Aorta (tissue), 5 donors: ENCODE data around the gene ZNF155. TPM values are rescaled to one million over a fixed set of nuclear protein-coding genes. Genes with fewer than 3 reads are reported as not detected.

Experiments
- ATAC-seq: fragments of 200-7000 bp; cut with Tn5 transposase; one replicate; pipeline ENCODE4 v1.9.1; 2022; ENCODE audit warnings: moderate library complexity; ENCODE audit not compliant: low FRiP score
- DNase-seq, 2 donors: peaks; one replicate each; pipeline ENCODE4 v3.0.0-alpha.2; 2020
- H3K27ac ChIP-seq, 2 donors: one replicate each; pipeline ENCODE4 v1.5.1; 2013; ENCODE audit warnings: low read length in 2 of 2, mild to moderate bottlenecking in 2 of 2, moderate library complexity in 2 of 2, control low read depth in 1 of 2, inconsistent platforms in 1 of 2, low read depth in 1 of 2
- H3K27me3 ChIP-seq, 2 donors: one replicate each; pipeline ENCODE4 v1.6.1; 2013; ENCODE audit warnings: control low read depth in 1 of 2, low read length in 1 of 2, mild to moderate bottlenecking in 1 of 2, moderate library complexity in 1 of 2; ENCODE audit not compliant: insufficient read depth in 2 of 2, control insufficient read depth in 1 of 2
- H3K36me3 ChIP-seq, 2 donors: one replicate each; pipeline ENCODE4 v1.6.1; 2013; ENCODE audit warnings: control low read depth in 1 of 2, low read length in 1 of 2, mild to moderate bottlenecking in 1 of 2; ENCODE audit not compliant: insufficient read depth in 2 of 2, control insufficient read depth in 1 of 2
- H3K4me1 ChIP-seq, 2 donors: one replicate each; pipeline ENCODE4 v1.6.1; 2013; ENCODE audit warnings: low read length in 2 of 2, control low read depth in 1 of 2, mild to moderate bottlenecking in 1 of 2, moderate library complexity in 1 of 2; ENCODE audit not compliant: insufficient read depth in 2 of 2, control insufficient read depth in 1 of 2
- H3K4me3 ChIP-seq, 2 donors: one replicate each; pipeline ENCODE4 v1.5.1; 2013; ENCODE audit warnings: low read length in 2 of 2, control low read depth in 1 of 2, mild to moderate bottlenecking in 1 of 2
- H3K9me3 ChIP-seq: one replicate; pipeline ENCODE4 v1.6.1; 2013; ENCODE audit warnings: mild to moderate bottlenecking, low read length; ENCODE audit not compliant: control insufficient read depth
- WGBS, 2 donors: extraction: QIAGEN DNeasy Blood & Tissue Kit; methylation state at CpG; one replicate each; pipeline ENCODE4 v1.1.7; 2013; 5-methylcytosine and 5-hydroxymethylcytosine counted together
- intact Hi-C, 2 donors: fragments of 100-400 bp; cut with DNase I; formaldehyde crosslinking; loops; one replicate each; pipeline versions ENCODE4 v1.14.2 to v1.15.0; 2022
- polyA plus RNA-seq, 2 donors: library from polyadenylated mRNA; stranded (reverse); fragments of 200-250 nt; gene quantifications; one replicate each; pipeline ENCODE4 v1.2.3, GENCODE V29; 2013
- total RNA-seq, 2 donors: library from RNA; stranded (reverse); fragmentation: NEBNext Ultra II Directional; extraction: Animal tissue kit (Norgen Biotek cat#: 25700); gene quantifications; one replicate each; pipeline ENCODE4 v1.2.1, GENCODE V29; 2021
- donor health status: healthy with polysubstance abuse.
- donor health status: Bipolar disorder and iron deficiency.
- donor health status: DM: no; HTN: no; CAD: no.
- donor health status: DM: no; HTN: no; CAD: no.
- donor health status: DM: yes; HTN: yes; CAD: no.

The ZNF155 gene
- total and polyA plus RNA-seq, 4 donors = 6.0 to 10.8 (median 8.0) TPM

DNA sequence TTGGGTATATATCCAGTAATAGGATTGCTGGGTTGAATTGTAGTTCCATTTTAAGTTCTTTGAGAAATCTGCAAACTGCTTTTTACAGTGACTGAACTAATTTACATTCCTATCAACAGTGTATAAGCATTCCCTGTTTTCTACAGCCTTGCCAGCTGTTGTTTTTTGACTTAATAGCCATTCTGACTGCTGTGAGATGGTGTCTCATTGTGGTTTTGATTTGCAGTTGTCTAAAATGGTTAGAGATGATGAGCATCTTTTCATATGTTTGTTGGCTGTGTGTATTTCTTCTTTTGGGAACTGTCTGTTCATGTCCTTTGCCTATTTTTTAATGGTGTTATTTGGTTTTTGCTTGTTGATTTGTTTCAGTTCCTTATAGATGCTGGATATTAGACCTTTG lies 37.2 kb downstream of the ZNF155 start:
- Histone ChIP-seq H3K27me3 (no peaks in the 10 kb centered on the region), H3K27ac (no peak overlapping the region), H3K9me3 (no peaks in the 10 kb centered on the region), H3K36me3 (no peaks in the 10 kb centered on the region), H3K4me3 (no peak overlapping the region), H3K4me1 (no peaks in the 10 kb centered on the region)
- ATAC-seq (no peak), DNase-seq (no peak)
- intact Hi-C loops = no loop called here

- H3K9me3 ChIP-seq = peaks cover 10% of the 10 kb centered on the region
- H3K36me3 ChIP-seq = peaks cover 14 to 20% of the 10 kb centered on the region in 2 donors
- no peak for DNase-seq
- ATAC-seq = no peak
- 34 to 36% methylated on average over 4 of the region's 4 CpGs for WGBS, 2 donors
- peak overlapping the region; percentile 92 for H3K4me3 ChIP-seq
- no peaks in the 10 kb centered on the region for H3K4me1 ChIP-seq
- intact Hi-C loops = loop anchor here in 1 of 2 donors (2.0 kb wide), 1 partner anchor 26 kb away; no protein-coding TSS in a partner anchor
- H3K27me3 ChIP-seq = no peaks in the 10 kb centered on the region
- no peak overlapping the region for H3K27ac ChIP-seq
Measured at GRCh38 chr19:44024900-44025216, 40.9 kb downstream of the ZNF155 start.

DNA sequence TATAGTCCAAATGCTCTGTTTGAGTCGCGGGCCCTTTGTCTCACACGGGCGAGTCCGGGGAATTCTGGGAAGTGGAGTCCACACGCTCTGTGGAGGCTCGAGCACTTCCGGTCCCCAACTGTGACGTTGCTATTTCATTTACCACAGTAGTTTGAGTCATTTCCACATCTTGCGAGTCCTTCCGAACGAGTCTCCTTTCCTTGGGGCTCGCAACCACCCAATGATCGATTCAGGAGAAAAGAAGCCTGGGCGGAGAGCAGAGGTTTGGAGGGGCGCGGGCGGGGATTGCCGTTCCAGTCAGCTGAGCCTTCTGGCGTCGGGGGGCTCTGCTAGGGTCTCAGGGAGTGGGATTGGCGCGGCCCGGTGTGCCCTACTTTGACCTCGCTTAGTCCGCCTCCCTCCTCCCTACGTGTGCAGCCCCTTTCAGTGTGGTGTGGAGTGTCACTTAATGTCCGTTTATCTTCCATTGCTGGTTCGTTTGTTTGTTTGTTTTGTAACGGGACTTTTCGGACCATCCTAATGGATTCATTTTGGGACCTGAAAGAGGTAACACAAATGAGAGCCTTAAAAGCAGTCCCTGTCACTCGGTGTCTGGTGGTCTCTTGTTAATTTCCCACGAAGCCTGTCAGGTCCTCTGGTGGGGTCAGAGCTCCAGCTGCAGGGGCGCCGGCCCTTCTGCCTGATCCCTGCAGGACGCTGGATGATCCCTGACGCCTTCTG lies 41.4 kb downstream of the ZNF155 start, which contains the start of gene ZNF222:
Gene ZNF222, plus strand, starts transcription at position 163 of the 720 bp plus-strand sequence. Its CDS starts 58 bp downstream, at position 221.
- H3K9me3 ChIP-seq = peaks cover 11% of the 10 kb centered on the region
- peak; percentile 92 for ATAC-seq
- 1% methylated on average over 36 to 37 of the region's 37 CpGs for WGBS, 2 donors
- peak; percentile 92 to 93 for DNase-seq
- peaks cover 14 to 20% of the 10 kb centered on the region in 2 donors for H3K36me3 ChIP-seq
- no peaks in the 10 kb centered on the region for H3K27me3 ChIP-seq
- peak within 1 kb of the TSS; percentile 92 for H3K4me3 ChIP-seq
- H3K4me1 ChIP-seq = no peaks in the 10 kb centered on the region
- peak within 1 kb of the TSS in 1 of 2 donors; percentile 26 for H3K27ac ChIP-seq
- intact Hi-C loops = loop anchor here in 1 of 2 donors (2.0 kb wide), 1 partner anchor 25 kb away; no protein-coding TSS in a partner anchor

DNA sequence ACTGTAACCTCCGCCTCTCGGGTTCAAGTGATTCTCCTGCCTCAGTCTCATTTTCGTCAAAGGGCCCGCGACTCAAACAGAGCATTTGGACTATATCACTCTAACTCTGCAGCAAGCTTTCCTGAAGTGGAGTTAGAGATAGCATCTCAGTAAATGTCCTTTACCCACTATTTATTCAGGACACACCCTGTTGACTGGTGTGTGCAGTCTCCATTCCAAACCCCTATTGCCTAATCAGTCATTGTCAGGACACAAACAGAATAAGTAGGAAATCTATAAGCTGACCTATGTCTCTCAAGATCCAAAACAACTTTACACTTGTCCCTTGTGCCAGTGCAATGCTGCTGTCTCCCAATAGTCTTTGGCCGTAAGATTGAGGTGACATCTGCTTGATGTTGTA lies 42.6 kb downstream of the ZNF155 start:
- intact Hi-C loops = no loop called here
- DNase-seq = no peak
- 96 to 97% methylated on average over 6 of the region's 6 CpGs for WGBS, 2 donors
- Histone ChIP-seq H3K9me3 (peaks cover 19% of the 10 kb centered on the region), H3K36me3 (peaks cover 18 to 26% of the 10 kb centered on the region in 2 donors), H3K27ac (no peak overlapping the region), H3K27me3 (no peaks in the 10 kb centered on the region), H3K4me1 (no peaks in the 10 kb centered on the region), H3K4me3 (no peak overlapping the region)
- ATAC-seq = no peak

DNA sequence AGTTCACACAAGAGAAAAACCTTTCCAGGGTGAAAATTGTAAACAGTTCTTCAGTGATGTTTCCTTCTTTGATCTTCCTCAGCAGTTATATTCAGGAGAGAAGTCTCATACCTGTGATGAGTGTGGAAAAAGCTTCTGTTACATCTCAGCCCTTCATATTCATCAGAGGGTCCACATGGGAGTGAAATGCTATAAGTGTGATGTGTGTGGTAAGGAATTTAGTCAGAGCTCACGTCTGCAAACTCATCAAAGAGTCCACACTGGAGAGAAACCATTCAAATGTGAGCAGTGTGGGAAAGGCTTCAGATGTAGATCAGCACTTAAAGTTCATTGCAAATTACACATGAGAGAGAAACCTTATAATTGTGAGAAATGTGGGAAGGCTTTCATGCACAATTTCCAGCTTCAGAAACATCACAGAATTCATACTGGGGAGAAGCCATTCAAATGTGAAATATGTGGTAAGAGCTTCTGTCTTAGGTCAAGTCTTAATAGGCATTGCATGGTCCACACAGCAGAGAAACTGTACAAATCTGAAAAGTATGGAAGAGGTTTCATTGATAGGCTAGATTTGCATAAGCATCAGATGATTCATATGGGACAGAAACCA lies 48.1 kb downstream of the ZNF155 start:
- peaks cover 21 to 30% of the 10 kb centered on the region in 2 donors for H3K36me3 ChIP-seq
- H3K27ac ChIP-seq = no peak overlapping the region
- H3K4me1 ChIP-seq = no peaks in the 10 kb centered on the region
- ATAC-seq (no peak), DNase-seq (no peak)
- intact Hi-C loops = no loop called here
- H3K4me3 ChIP-seq = no peak overlapping the region
- H3K27me3 ChIP-seq = no peaks in the 10 kb centered on the region
- WGBS, 2 donors = 94 to 96% methylated on average over 1 of the region's 1 CpG
- H3K9me3 ChIP-seq = peaks cover 35% of the 10 kb centered on the region

DNA sequence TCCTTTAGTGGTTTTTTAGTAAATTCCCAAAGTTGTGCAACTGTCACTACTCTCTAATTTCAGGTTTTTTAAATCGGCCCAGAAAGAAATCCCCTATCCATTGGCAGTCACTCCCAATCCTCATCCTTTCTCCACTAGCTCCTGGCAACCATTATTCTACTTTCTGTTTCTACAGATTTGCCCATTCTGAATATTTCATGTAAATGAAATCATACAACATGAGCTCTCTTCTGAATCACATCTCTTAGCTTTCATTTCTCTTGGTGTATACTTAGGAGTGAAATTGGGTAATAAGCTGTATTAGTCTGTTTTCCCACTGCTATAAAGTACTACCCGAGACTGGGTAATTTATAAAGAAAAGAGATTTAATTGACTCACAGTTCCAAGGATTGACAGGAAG lies 58.2 kb downstream of the ZNF155 start:
- H3K4me3 ChIP-seq = no peak overlapping the region
- peaks cover 2% of the 10 kb centered on the region for H3K9me3 ChIP-seq
- no peaks in the 10 kb centered on the region for H3K4me1 ChIP-seq
- no peak for ATAC-seq
- no peak for DNase-seq
- H3K36me3 ChIP-seq = no peaks in the 10 kb centered on the region
- intact Hi-C loops = no loop called here
- 74 to 76% methylated on average over 2 of the region's 2 CpGs for WGBS, 2 donors
- H3K27ac ChIP-seq = no peak overlapping the region
- H3K27me3 ChIP-seq = no peaks in the 10 kb centered on the region

Other genes starting within 250 kb of the ZNF155 start
- 10 to 100 TPM; 29.2 to 50.6 TPM for gene SMG9, start 229.2 kb upstream of the ZNF155 start, total RNA-seq
- gene SMG9, start 229.2 kb upstream of the ZNF155 start, polyA plus RNA-seq = 10 to 100 TPM; 14.9 to 31.1 TPM
- gene KCNN4, start 203.2 kb upstream of the ZNF155 start, total RNA-seq = 1 to 10 TPM; 4.1 to 4.3 TPM
- 1 to 10 TPM; 1.5 to 8.6 TPM for gene KCNN4, start 203.2 kb upstream of the ZNF155 start, polyA plus RNA-seq
- 1 to 10 TPM; 1.6 to 1.9 TPM for gene LYPD5, start 181.7 kb upstream of the ZNF155 start, total RNA-seq
- under 1 TPM; 0.08 to 0.63 TPM for gene LYPD5, start 181.7 kb upstream of the ZNF155 start, polyA plus RNA-seq
- gene ZNF283, start 156.9 kb upstream of the ZNF155 start, total RNA-seq = 10 to 100 TPM; 12.0 to 15.2 TPM
- gene ZNF283, start 156.9 kb upstream of the ZNF155 start, polyA plus RNA-seq = 1 to 10 TPM; 3.9 to 4.5 TPM
- gene ZNF404, start 100.2 kb upstream of the ZNF155 start, total RNA-seq = 1 to 10 TPM; 1.6 to 4.2 TPM
- 1 to 10 TPM in 1 of 2 donors, under 1 TPM in 1; 0.90 to 1.6 TPM for gene ZNF404, start 100.2 kb upstream of the ZNF155 start, polyA plus RNA-seq
- 10 to 100 TPM; 14.3 to 18.5 TPM for gene ZNF45, start 48.9 kb upstream of the ZNF155 start, total RNA-seq
- 1 to 10 TPM; 3.4 to 9.0 TPM for gene ZNF45, start 48.9 kb upstream of the ZNF155 start, polyA plus RNA-seq
- gene ZNF221, start 33.0 kb upstream of the ZNF155 start, total RNA-seq = 1 to 10 TPM; 5.9 to 8.8 TPM
- gene ZNF221, start 33.0 kb upstream of the ZNF155 start, polyA plus RNA-seq = 1 to 10 TPM; 1.2 to 3.8 TPM
- 1 to 10 TPM; 4.2 to 6.0 TPM for gene ZNF230, start 18.8 kb downstream of the ZNF155 start, total RNA-seq
- 1 to 10 TPM in 1 of 2 donors, under 1 TPM in 1; 0.75 to 2.6 TPM for gene ZNF230, start 18.8 kb downstream of the ZNF155 start, polyA plus RNA-seq
- gene ZNF222, start 41.2 kb downstream of the ZNF155 start, total RNA-seq = 1 to 10 TPM; 4.1 to 4.4 TPM
- gene ZNF222, start 41.2 kb downstream of the ZNF155 start, polyA plus RNA-seq = 1 to 10 TPM; 3.9 to 5.4 TPM
- gene ZNF223, start 67.8 kb downstream of the ZNF155 start, total RNA-seq = 1 to 10 TPM; 3.8 to 6.3 TPM
- gene ZNF223, start 67.8 kb downstream of the ZNF155 start, polyA plus RNA-seq = 1 to 10 TPM; 3.5 to 4.6 TPM
- 1 to 10 TPM; 2.7 to 3.7 TPM for gene ZNF284, start 88.0 kb downstream of the ZNF155 start, total RNA-seq
- gene ZNF284, start 88.0 kb downstream of the ZNF155 start, polyA plus RNA-seq = 1 to 10 TPM; 1.0 to 2.0 TPM
- 10 to 100 TPM; 27.3 to 42.2 TPM for gene ZNF224, start 110.2 kb downstream of the ZNF155 start, total RNA-seq
- gene ZNF224, start 110.2 kb downstream of the ZNF155 start, polyA plus RNA-seq = 10 to 100 TPM in 1 of 2 donors, 1 to 10 TPM in 1; 4.8 to 40.3 TPM
- gene ZNF225, start 129.2 kb downstream of the ZNF155 start, total RNA-seq = 1 to 10 TPM; 4.5 to 8.8 TPM
- 1 to 10 TPM in 1 of 2 donors, under 1 TPM in 1; 0.50 to 2.6 TPM for gene ZNF225, start 129.2 kb downstream of the ZNF155 start, polyA plus RNA-seq
- gene ZNF234, start 157.4 kb downstream of the ZNF155 start, total RNA-seq = 10 to 100 TPM in 1 of 2 donors, 1 to 10 TPM in 1; 9.6 to 18.5 TPM
- gene ZNF234, start 157.4 kb downstream of the ZNF155 start, polyA plus RNA-seq = 1 to 10 TPM; 2.3 to 2.5 TPM
- gene ZNF226, start 180.9 kb downstream of the ZNF155 start, total RNA-seq = 10 to 100 TPM; 15.8 to 23.6 TPM
- gene ZNF226, start 180.9 kb downstream of the ZNF155 start, polyA plus RNA-seq = 10 to 100 TPM in 1 of 2 donors, 1 to 10 TPM in 1; 9.5 to 28.2 TPM
- gene ZNF227, start 228.3 kb downstream of the ZNF155 start, total RNA-seq = 10 to 100 TPM; 17.9 to 27.5 TPM
- gene ZNF227, start 228.3 kb downstream of the ZNF155 start, polyA plus RNA-seq = 1 to 10 TPM; 5.0 to 6.6 TPM